Parathyroid adenoma (tissue), 2 donors: ENCODE data around the gene DENND5B.
"Not testable (repeated sequence)": the region's sequence is repeated elsewhere in the genome, so short reads cannot be mapped to it uniquely, and the experiment has no call there.

Experiments used
- H2AFZ ChIP-seq: fragments of 300-600 bp; sonication (generic); one replicate; pipeline ENCODE4 v1.7.0; 2017; ENCODE audit warnings: antibody characterized with exemption, mild to moderate bottlenecking
- H3K27ac ChIP-seq: fragments of 300-600 bp; sonication (generic); one replicate; pipeline ENCODE4 v1.7.0; 2017
- H3K27me3 ChIP-seq: fragments of 300-600 bp; sonication (generic); one replicate; pipeline ENCODE4 v1.7.0; 2017; ENCODE audit warnings: low read length; ENCODE audit not compliant: control insufficient read depth, insufficient read depth
- H3K36me3 ChIP-seq: fragments of 300-600 bp; sonication (generic); one replicate; pipeline ENCODE4 v1.7.0; 2017; ENCODE audit warnings: low read length; ENCODE audit not compliant: control insufficient read depth, insufficient read depth
- H3K4me1 ChIP-seq: fragments of 300-600 bp; sonication (generic); one replicate; pipeline ENCODE4 v1.7.0; 2017; ENCODE audit warnings: control low read depth
- H3K4me2 ChIP-seq: fragments of 300-600 bp; sonication (generic); one replicate; pipeline ENCODE4 v1.7.0; 2017; ENCODE audit warnings: low read length
- H3K4me3 ChIP-seq: fragments of 300-600 bp; sonication (generic); one replicate; pipeline ENCODE4 v1.7.0; 2017; ENCODE audit warnings: low read depth, low read length
- H3K79me2 ChIP-seq: fragments of 300-600 bp; sonication (generic); one replicate; pipeline ENCODE4 v1.7.0; 2017; ENCODE audit warnings: control low read depth
- H3K9ac ChIP-seq: fragments of 300-600 bp; sonication (generic); one replicate; pipeline ENCODE4 v1.7.0; 2017; ENCODE audit warnings: mild to moderate bottlenecking
- H3K9me3 ChIP-seq: fragments of 300-600 bp; sonication (generic); one replicate; pipeline ENCODE4 v1.7.0; 2017; ENCODE audit warnings: low read length; ENCODE audit not compliant: control insufficient read depth
- TF ChIP-seq, protein P1 (sequence below): fragments of 300-600 bp; sonication (generic); IDR thresholded peaks from one replicate; pipeline ENCODE4 v1.7.0; 2017; ENCODE audit warnings: antibody characterized with exemption, mild to moderate bottlenecking
- donor health status: primary hyperparathyroidism.

DENND5B gene

DNA sequence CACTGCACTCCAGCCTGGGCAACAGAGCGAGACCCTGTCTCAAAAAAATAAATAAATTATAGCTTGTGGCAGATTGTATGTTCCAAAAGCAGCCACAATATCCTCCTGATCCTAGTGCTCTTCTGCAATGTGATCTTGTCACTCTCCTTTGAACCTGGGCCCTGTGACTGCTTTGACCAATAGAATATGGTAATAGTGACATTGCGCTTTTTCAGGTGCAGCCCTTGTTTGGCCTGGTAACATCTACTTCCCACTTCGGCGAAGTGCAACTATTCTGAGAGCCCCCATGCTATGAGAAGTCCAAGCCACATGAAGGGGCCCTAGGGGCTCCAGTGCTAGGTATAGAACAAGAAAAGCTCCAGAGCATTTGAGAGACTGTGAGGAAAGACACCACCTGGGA, 31.1 kb upstream of the DENND5B start:
- Histone ChIP-seq H3K4me3 (no peak overlapping the region), H3K4me1 (no peaks in the 10 kb centered on the region), H3K4me2 (no peak overlapping the region), H3K27me3 (no peaks in the 10 kb centered on the region), H3K9ac (no peak overlapping the region), H3K79me2 (no peaks in the 10 kb centered on the region), H2AFZ (no peak overlapping the region), H3K9me3 (no peaks in the 10 kb centered on the region), H3K36me3 (no peaks in the 10 kb centered on the region), H3K27ac (no peak overlapping the region)
- TF ChIP-seq, protein P1, sequence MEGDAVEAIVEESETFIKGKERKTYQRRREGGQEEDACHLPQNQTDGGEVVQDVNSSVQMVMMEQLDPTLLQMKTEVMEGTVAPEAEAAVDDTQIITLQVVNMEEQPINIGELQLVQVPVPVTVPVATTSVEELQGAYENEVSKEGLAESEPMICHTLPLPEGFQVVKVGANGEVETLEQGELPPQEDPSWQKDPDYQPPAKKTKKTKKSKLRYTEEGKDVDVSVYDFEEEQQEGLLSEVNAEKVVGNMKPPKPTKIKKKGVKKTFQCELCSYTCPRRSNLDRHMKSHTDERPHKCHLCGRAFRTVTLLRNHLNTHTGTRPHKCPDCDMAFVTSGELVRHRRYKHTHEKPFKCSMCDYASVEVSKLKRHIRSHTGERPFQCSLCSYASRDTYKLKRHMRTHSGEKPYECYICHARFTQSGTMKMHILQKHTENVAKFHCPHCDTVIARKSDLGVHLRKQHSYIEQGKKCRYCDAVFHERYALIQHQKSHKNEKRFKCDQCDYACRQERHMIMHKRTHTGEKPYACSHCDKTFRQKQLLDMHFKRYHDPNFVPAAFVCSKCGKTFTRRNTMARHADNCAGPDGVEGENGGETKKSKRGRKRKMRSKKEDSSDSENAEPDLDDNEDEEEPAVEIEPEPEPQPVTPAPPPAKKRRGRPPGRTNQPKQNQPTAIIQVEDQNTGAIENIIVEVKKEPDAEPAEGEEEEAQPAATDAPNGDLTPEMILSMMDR: no peak

DNA sequence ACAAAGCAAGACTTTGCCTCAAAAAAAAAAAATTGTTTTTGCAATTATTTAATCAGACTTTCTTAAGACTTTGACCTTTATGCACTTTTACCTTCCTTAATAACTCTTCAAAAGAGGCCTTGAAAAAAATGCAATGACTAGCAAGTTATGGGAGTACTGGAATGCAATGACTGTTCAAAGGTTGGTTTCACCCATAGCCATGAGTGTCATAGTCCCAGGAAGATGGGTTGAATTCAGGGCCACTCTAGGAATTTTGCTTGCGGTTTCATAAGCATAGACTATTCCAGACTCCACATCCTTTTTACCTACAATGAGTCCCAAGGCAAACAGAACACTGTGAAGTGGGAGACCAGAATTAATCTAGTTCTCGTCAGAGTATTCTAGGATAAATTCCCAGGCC, 29.4 kb upstream of the DENND5B start:
- Histone ChIP-seq H3K9me3 (no peaks in the 10 kb centered on the region), H3K9ac (no peak overlapping the region), H3K4me2 (no peak overlapping the region), H3K27me3 (no peaks in the 10 kb centered on the region), H3K27ac (no peak overlapping the region), H2AFZ (no peak overlapping the region), H3K36me3 (no peaks in the 10 kb centered on the region), H3K4me3 (no peak overlapping the region), H3K79me2 (no peaks in the 10 kb centered on the region), H3K4me1 (no peaks in the 10 kb centered on the region)
- TF ChIP-seq, protein P1: no peak

DNA sequence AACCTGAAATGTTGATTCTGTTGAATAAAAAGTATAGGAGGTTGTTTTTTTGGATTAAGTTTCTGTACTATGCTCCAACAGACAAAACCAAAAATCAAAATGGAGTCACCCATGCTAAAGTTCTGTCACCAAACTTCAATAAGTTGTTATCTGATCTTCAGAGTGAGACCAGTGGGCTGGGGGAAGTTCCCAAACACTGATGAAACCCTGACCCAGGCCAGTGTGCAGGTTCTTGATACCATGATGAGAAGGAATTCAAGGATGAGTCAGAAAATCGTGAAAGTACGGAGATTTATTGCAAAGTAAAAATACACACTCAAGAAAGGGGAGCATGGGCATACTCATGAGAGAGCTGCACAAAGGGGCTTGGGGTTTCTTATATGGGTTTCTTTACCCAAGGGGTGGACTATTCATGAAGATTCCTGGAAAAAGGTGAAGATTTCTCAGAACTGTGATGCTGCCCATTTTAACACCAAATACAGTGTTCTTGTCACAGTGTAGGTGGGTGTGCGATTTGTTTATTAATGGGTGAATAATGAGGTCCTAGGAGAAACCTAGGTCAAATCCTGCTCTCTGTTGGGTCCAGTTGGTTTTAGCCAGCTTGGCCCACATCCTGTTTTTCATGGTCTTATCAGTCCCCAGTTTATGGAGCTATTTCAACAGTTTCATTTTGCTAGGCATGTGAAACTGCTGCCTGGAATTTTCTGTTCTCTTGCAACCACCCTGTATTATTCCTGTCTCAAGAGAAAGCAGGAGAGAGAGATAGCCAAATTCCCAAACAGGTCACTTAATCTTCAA, 27.5 kb upstream of the DENND5B start:
- Histone ChIP-seq H3K4me2 (no peak overlapping the region), H3K4me1 (no peaks in the 10 kb centered on the region), H3K9ac (no peak overlapping the region), H3K79me2 (no peaks in the 10 kb centered on the region), H3K36me3 (no peaks in the 10 kb centered on the region), H2AFZ (peak overlapping the region; percentile 56), H3K27ac (no peak overlapping the region), H3K9me3 (no peaks in the 10 kb centered on the region), H3K27me3 (no peaks in the 10 kb centered on the region), H3K4me3 (no peak overlapping the region)
- TF ChIP-seq, protein P1: no peak

DNA sequence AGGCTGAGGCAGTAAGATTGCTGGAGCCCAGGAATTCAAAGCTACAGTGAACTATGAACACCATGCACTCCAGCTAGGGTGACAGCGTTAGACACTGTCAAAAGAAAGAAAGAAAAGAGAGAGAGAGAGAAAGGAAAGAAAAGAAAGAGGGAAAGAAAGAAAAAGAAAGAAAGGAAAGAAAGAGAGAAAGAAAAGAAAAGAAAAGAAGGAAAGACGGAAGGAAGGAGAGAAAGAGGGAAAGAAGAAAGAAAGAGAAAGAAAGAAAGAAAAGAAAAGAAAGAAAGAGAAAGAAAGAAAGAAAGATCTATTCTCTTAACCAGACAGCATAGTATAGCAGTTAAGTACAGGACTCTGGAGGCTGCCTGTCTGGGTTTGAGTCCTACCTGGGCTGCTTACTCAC, 21.9 kb upstream of the DENND5B start:
- no peaks in the 10 kb centered on the region for H3K36me3 ChIP-seq
- H3K4me1 ChIP-seq: no peaks in the 10 kb centered on the region
- H3K27ac ChIP-seq: no peak overlapping the region
- H3K79me2 ChIP-seq: no peaks in the 10 kb centered on the region
- H3K4me3 ChIP-seq: no peak overlapping the region
- H3K27me3 ChIP-seq: no peaks in the 10 kb centered on the region
- H3K9ac ChIP-seq: no peak overlapping the region
- no peaks in the 10 kb centered on the region for H3K9me3 ChIP-seq
- TF ChIP-seq, protein P1: no peak
- no peak overlapping the region for H3K4me2 ChIP-seq
- H2AFZ ChIP-seq: no peak overlapping the region

DNA sequence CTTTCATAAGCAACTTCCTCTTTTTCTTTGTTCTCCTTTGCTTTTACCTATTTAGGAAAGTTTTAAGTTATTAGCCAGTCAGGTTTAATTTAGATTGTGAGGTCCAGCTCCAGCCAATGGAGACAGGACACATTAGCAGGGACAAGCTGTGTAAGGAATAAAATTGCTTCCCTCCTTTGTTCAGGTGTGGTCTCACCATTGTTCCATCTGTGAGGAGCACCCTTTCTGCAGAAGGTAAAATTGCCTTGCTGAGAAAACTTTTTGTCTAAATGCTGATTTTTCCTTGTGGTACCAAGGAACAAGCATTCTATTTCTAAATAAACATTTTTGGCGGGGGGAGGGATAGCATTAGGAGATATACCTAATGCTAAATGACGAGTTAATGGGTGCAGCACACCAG, 17.4 kb upstream of the DENND5B start:
- not testable (repeated sequence) for H3K4me3 ChIP-seq, H3K27me3 ChIP-seq, H3K9ac ChIP-seq, H2AFZ ChIP-seq, H3K27ac ChIP-seq, H3K79me2 ChIP-seq, H3K36me3 ChIP-seq, H3K4me1 ChIP-seq, H3K9me3 ChIP-seq, H3K4me2 ChIP-seq
